Endodermal cell (in vitro differentiated cells): ENCODE results near the gene REXO5. TPM values are rescaled to one million over a fixed set of nuclear protein-coding genes. Genes with fewer than 3 reads are reported as not detected.

ENCODE experiments used
- DNase-seq: peaks from one replicate; pipeline ENCODE4 v3.0.0-alpha.2; 2017
- H3K27ac ChIP-seq: 2 replicates; pipeline ENCODE4 v1.5.1; 2013; ENCODE audit warnings: mild to moderate bottlenecking, low read depth, low read length, moderate library complexity
- H3K27me3 ChIP-seq: 2 replicates; pipeline ENCODE4 v1.6.1; 2013; ENCODE audit warnings: mild to moderate bottlenecking, low read length, moderate library complexity; ENCODE audit not compliant: insufficient read depth, control insufficient read depth, poor library complexity, severe bottlenecking
- H3K36me3 ChIP-seq: 2 replicates; pipeline ENCODE4 v1.7.0; 2013; ENCODE audit warnings: mild to moderate bottlenecking, low read length, moderate library complexity; ENCODE audit not compliant: control insufficient read depth, insufficient read depth
- H3K4me1 ChIP-seq: one replicate; pipeline ENCODE4 v1.7.0; 2013; ENCODE audit warnings: low read length; ENCODE audit not compliant: control insufficient read depth, insufficient read depth
- H3K4me3 ChIP-seq: 2 replicates; pipeline ENCODE4 v1.5.1; 2013; ENCODE audit warnings: mild to moderate bottlenecking, low read length, moderate library complexity
- H3K9ac ChIP-seq: 2 replicates; pipeline ENCODE4 v1.6.1; 2013; ENCODE audit warnings: mild to moderate bottlenecking, low read length, moderate library complexity; ENCODE audit not compliant: poor library complexity, severe bottlenecking; ENCODE audit errors: extremely low read depth
- H3K9me3 ChIP-seq: 2 replicates; pipeline ENCODE4 v1.6.1; 2013; ENCODE audit warnings: mild to moderate bottlenecking, low read length, moderate library complexity; ENCODE audit not compliant: control insufficient read depth
- H3K27ac Mint-ChIP-seq: 2 replicates; pipeline ENCODE4 v1.8.0; 2020; ENCODE audit warnings: mixed read lengths
- H3K27me3 Mint-ChIP-seq: 2 replicates; pipeline ENCODE4 v1.8.0; 2021; ENCODE audit warnings: mild to moderate bottlenecking, mixed read lengths; ENCODE audit not compliant: insufficient read depth
- H3K36me3 Mint-ChIP-seq: 2 replicates; pipeline ENCODE4 v1.8.0; 2020; ENCODE audit warnings: low read depth, mixed read lengths
- H3K4me1 Mint-ChIP-seq: 2 replicates; pipeline ENCODE4 v1.8.0; 2020; ENCODE audit warnings: mixed read lengths
- H3K4me3 Mint-ChIP-seq: 2 replicates; pipeline ENCODE4 v1.8.0; 2020; ENCODE audit warnings: mild to moderate bottlenecking, moderate library complexity, mixed read lengths
- H3K9me3 Mint-ChIP-seq: 2 replicates; pipeline ENCODE4 v1.8.0; 2020; ENCODE audit warnings: mild to moderate bottlenecking, mixed read lengths
- WGBS, 2 experiments: methylation state at CpG; one replicate each; pipeline versions ENCODE4 v1.1.5 to v1.1.7; 2013; ENCODE audit warnings: missing lambda C conversion rate in 2 of 2, mixed read lengths in 1 of 2; ENCODE audit not compliant: insufficient coverage in 1 of 2, insufficient read length in 1 of 2; 5-methylcytosine and 5-hydroxymethylcytosine counted together
- total RNA-seq, 2 donors: library from RNA; stranded (reverse); fragmentation: NEBNext Ultra II Directional in 1 of 2; extraction: Animal tissue kit (Norgen Biotek cat#: 25700) in 1 of 2; gene quantifications; 2 replicates in 1 of 2; 3 replicates in 1 of 2; pipeline ENCODE4 v1.2.1, GENCODE V29; 2021
- TF ChIP-seq, protein P1 (sequence below): fragments of 200-600 bp; sonication (generic); conservative IDR thresholded peaks from 2 replicates; pipeline ENCODE4 v1.5.0; 2021; ENCODE audit warnings: antibody characterized with exemption, mild to moderate bottlenecking

Gene REXO5
- total RNA-seq, 2 donors from 2014 or later = 4.3 to 10.2 TPM

DNA sequence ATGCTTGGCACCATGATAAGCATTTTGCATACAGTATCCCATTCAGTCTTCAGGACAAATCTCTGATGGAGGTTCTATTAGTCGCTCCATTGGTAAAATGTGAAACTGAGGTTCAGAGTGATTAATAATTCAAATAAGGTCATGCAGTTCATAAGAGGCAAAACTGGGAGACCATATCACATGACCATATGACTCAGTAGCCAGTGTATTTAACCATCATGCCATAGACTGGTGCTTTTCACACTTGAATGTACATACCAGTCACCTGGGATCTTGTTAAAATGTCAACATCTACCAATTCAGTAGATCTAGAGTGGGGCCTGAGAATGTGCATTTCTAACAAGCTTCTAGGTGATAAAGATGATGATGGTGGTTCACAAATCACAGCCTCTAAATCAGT lies 38.2 kb upstream of the REXO5 start:
- Mint-ChIP-seq H3K4me3 (no peak overlapping the region), H3K9me3 (peaks cover 3% of the 10 kb centered on the region), H3K4me1 (peaks cover 4% of the 10 kb centered on the region), H3K27me3 (peaks cover 2% of the 10 kb centered on the region), H3K27ac (no peak overlapping the region), H3K36me3 (no peaks in the 10 kb centered on the region)
- no peak for DNase-seq
- 100% methylated on average over 1 of the region's 1 CpG for WGBS, 2 experiments
- H3K9me3 ChIP-seq = peaks cover under 1% of the 10 kb centered on the region
- H3K36me3 ChIP-seq = no peaks in the 10 kb centered on the region
- H3K4me1 ChIP-seq = no peaks in the 10 kb centered on the region
- no peak overlapping the region for H3K9ac ChIP-seq
- no peak overlapping the region for H3K4me3 ChIP-seq
- H3K27me3 ChIP-seq = peaks cover 7% of the 10 kb centered on the region
- no peak overlapping the region for H3K27ac ChIP-seq
- TF ChIP-seq, protein P1, sequence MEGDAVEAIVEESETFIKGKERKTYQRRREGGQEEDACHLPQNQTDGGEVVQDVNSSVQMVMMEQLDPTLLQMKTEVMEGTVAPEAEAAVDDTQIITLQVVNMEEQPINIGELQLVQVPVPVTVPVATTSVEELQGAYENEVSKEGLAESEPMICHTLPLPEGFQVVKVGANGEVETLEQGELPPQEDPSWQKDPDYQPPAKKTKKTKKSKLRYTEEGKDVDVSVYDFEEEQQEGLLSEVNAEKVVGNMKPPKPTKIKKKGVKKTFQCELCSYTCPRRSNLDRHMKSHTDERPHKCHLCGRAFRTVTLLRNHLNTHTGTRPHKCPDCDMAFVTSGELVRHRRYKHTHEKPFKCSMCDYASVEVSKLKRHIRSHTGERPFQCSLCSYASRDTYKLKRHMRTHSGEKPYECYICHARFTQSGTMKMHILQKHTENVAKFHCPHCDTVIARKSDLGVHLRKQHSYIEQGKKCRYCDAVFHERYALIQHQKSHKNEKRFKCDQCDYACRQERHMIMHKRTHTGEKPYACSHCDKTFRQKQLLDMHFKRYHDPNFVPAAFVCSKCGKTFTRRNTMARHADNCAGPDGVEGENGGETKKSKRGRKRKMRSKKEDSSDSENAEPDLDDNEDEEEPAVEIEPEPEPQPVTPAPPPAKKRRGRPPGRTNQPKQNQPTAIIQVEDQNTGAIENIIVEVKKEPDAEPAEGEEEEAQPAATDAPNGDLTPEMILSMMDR = no peak

DNA sequence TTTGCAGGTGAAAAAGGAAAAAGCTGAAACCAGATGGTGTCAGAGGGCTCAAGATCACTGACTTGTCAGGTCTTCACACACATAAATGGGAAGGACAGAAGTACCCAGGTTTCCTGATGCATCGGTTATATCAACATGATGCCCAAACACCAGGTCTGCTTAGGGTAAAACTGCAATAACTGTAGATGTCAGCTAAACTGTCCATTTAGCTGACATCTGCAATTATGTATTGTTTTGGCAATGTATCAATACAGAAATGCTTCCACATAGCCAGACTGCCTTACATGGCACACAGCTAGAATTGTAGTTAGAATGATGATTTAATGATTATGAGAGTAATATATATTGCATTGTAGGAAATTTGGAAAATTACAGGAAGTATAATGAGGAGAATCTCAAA lies 37.5 kb upstream of the REXO5 start:
- Histone ChIP-seq H3K27me3 (peaks cover 7% of the 10 kb centered on the region), H3K9ac (no peak overlapping the region), H3K36me3 (no peaks in the 10 kb centered on the region), H3K4me1 (no peaks in the 10 kb centered on the region), H3K9me3 (no peaks in the 10 kb centered on the region), H3K4me3 (no peak overlapping the region), H3K27ac (no peak overlapping the region)
- no peak for DNase-seq
- H3K4me1 Mint-ChIP-seq = no peaks in the 10 kb centered on the region
- WGBS, 2 experiments = 80 to 88% methylated on average over 1 of the region's 1 CpG
- peaks cover 2% of the 10 kb centered on the region for H3K27me3 Mint-ChIP-seq
- no peaks in the 10 kb centered on the region for H3K36me3 Mint-ChIP-seq
- no peak overlapping the region for H3K4me3 Mint-ChIP-seq
- H3K9me3 Mint-ChIP-seq = no peaks in the 10 kb centered on the region
- H3K27ac Mint-ChIP-seq = no peak overlapping the region
- TF ChIP-seq, protein P1 = no peak

DNA sequence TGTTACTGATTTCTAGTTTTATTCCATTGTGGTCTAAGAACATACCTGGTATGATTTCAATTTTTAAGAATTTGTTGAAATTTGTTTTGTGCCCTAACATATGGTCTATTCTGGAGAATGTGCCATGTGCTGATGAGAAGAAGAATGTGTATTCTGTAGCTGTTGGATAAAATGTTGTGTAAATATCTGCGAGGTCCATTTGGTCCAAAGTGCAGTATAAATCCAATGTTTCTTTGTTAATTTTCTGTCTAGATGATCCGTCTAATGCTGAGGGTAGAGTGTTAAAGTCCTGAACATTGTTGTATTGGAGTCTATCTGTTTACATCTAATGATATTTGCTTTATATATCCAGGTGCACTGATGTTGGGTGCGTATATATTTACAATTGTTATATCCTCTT lies 32.6 kb upstream of the REXO5 start:
- TF ChIP-seq, protein P1 = no peak
- DNase-seq = no peak
- H3K4me3 ChIP-seq = no peak overlapping the region
- no peak overlapping the region for H3K9ac ChIP-seq
- Mint-ChIP-seq H3K27ac (no peak overlapping the region), H3K4me1 (no peaks in the 10 kb centered on the region), H3K4me3 (no peak overlapping the region), H3K9me3 (no peaks in the 10 kb centered on the region), H3K27me3 (no peaks in the 10 kb centered on the region), H3K36me3 (no peaks in the 10 kb centered on the region)
- no peaks in the 10 kb centered on the region for H3K4me1 ChIP-seq
- H3K9me3 ChIP-seq = no peaks in the 10 kb centered on the region
- WGBS, 2 experiments = 92 to 100% methylated on average over 1 to 2 of the region's 3 CpGs
- H3K27me3 ChIP-seq = peaks cover 7% of the 10 kb centered on the region
- no peaks in the 10 kb centered on the region for H3K36me3 ChIP-seq
- no peak overlapping the region for H3K27ac ChIP-seq
